ENCODE measurements around the gene TTBK1.

DNA sequence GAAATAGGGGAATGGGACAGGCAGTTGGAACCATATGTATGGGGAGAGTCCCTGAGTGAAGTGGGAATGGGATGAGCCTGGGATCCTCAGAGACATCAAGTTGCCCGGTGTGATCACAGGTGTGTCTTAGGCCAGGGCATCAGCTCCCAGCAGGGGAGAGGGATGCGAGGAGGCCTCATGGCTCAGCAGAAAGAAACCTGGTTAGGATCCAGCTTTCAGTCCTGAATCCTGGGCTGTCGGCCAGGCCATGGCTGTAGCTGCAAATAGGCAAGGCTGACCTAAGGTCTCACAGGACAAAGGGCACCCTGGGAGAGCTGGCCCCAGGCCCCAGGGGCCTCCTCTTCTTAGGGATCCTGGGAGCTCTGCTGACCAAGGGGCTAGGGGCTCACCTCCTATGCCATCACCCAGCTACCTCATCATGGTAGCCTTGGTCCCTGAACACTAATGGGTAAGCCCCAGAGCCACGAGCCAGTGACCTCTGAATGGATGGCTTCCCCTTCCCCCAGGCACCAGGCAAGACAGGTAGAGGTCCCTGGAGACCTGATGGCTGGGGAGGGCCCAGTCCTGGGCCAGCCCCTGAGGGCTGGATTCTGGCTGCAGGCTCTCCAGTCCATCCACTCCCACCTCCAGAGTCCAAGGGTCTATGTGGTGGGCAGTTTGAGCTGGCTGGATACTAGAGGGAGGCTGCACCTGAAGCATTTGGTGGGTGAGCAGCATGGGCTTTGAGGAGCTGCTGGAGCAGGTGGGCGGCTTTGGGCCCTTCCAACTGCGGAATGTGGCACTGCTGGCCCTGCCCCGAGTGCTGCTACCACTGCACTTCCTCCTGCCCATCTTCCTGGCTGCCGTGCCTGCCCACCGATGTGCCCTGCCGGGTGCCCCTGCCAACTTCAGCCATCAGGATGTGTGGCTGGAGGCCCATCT is 54.6 kb downstream of the TTBK1 start, which contains the start of gene SLC22A7:
- TF ChIP-seq CTCF (IDR thresholded peaks at IDR 0.05) (no peak), POLR2A (IDR thresholded peaks at IDR 0.05) (no peak)
